ENCODE measurements around the gene SGCE. TPM values are rescaled to one million over a fixed set of nuclear protein-coding genes. Genes with fewer than 3 reads are reported as not detected.

Gene SGCE
- total RNA-seq, 1 experiment from 2014 or later: 39.8 TPM

- H3K9ac ChIP-seq (ENCODE audit: low read length): no peak overlapping the region
- DNase-seq: no peak
- H3K4me3 ChIP-seq (ENCODE audit: low read length): no peak overlapping the region
- H3K9me3 ChIP-seq (ENCODE audit: low read length): no peaks in the 10 kb centered on the region
- H3K9me2 ChIP-seq (replicated peaks; ENCODE audit: insufficient read depth, low read length): no peaks in the 10 kb centered on the region
- no peak overlapping the region for H3K27ac ChIP-seq (ENCODE audit: low read length)
- H3K36me3 ChIP-seq (ENCODE audit: insufficient read depth, low read length): no peaks in the 10 kb centered on the region
- H3K27me3 ChIP-seq (ENCODE audit: low read length): no peaks in the 10 kb centered on the region
- no peaks in the 10 kb centered on the region for H4K20me1 ChIP-seq (ENCODE audit: insufficient read depth, low read depth, low read length)
- H2AFZ ChIP-seq (ENCODE audit: low read length): no peak overlapping the region
- 0 out of 2 replicates have a peak, but pooled peaks cover 3% of the 10 kb centered on the region for H3K4me1 ChIP-seq (ENCODE audit: low read length)
- no peaks in the 10 kb centered on the region for H3K79me2 ChIP-seq (ENCODE audit: low read length)
- no peak overlapping the region for H3K4me2 ChIP-seq (ENCODE audit: low read depth, low read length, poor library complexity, severe bottlenecking)
Measured at GRCh38 chr7:94584113-94584512, 71.8 kb downstream of the SGCE start.

- no peak overlapping the region for H2AFZ ChIP-seq (ENCODE audit: low read length)
- H3K79me2 ChIP-seq (ENCODE audit: low read length): no peaks in the 10 kb centered on the region
- H3K27me3 ChIP-seq (ENCODE audit: low read length): no peaks in the 10 kb centered on the region
- no peak for DNase-seq
- no peaks in the 10 kb centered on the region for H3K9me2 ChIP-seq (replicated peaks; ENCODE audit: insufficient read depth, low read length)
- no peaks in the 10 kb centered on the region for H3K9me3 ChIP-seq (ENCODE audit: low read length)
- no peaks in the 10 kb centered on the region for H4K20me1 ChIP-seq (ENCODE audit: insufficient read depth, low read depth, low read length)
- H3K4me3 ChIP-seq (ENCODE audit: low read length): no peak overlapping the region
- H3K9ac ChIP-seq (ENCODE audit: low read length): no peak overlapping the region
- no peak overlapping the region for H3K27ac ChIP-seq (ENCODE audit: low read length)
- 0 out of 2 replicates have a peak, but pooled peaks cover 3% of the 10 kb centered on the region for H3K4me1 ChIP-seq (ENCODE audit: low read length)
- no peaks in the 10 kb centered on the region for H3K36me3 ChIP-seq (ENCODE audit: insufficient read depth, low read length)
- no peak overlapping the region for H3K4me2 ChIP-seq (ENCODE audit: low read depth, low read length, poor library complexity, severe bottlenecking)
Measured at GRCh38 chr7:94580601-94581000, 75.3 kb downstream of the SGCE start.

GRCh38 chr7:94579470-94579869 lies 76.5 kb downstream of the SGCE start:
- Histone ChIP-seq H4K20me1 (ENCODE audit: insufficient read depth, low read depth, low read length) (no peaks in the 10 kb centered on the region), H3K27me3 (ENCODE audit: low read length) (no peaks in the 10 kb centered on the region), H3K27ac (ENCODE audit: low read length) (no peak overlapping the region), H3K4me1 (ENCODE audit: low read length) (0 out of 2 replicates have a peak, but pooled peaks cover 3% of the 10 kb centered on the region), H3K4me2 (ENCODE audit: low read depth, low read length, poor library complexity, severe bottlenecking) (no peak overlapping the region), H3K36me3 (ENCODE audit: insufficient read depth, low read length) (no peaks in the 10 kb centered on the region), H3K4me3 (ENCODE audit: low read length) (no peak overlapping the region), H2AFZ (ENCODE audit: low read length) (no peak overlapping the region), H3K79me2 (ENCODE audit: low read length) (no peaks in the 10 kb centered on the region), H3K9me3 (ENCODE audit: low read length) (no peaks in the 10 kb centered on the region), H3K9ac (ENCODE audit: low read length) (no peak overlapping the region), H3K9me2 (replicated peaks; ENCODE audit: insufficient read depth, low read length) (no peaks in the 10 kb centered on the region)
- DNase-seq: no peak

GRCh38 chr7:94578614-94579013 lies 77.3 kb downstream of the SGCE start:
- H4K20me1 ChIP-seq (ENCODE audit: insufficient read depth, low read depth, low read length): no peaks in the 10 kb centered on the region
- H3K9me2 ChIP-seq (replicated peaks; ENCODE audit: insufficient read depth, low read length): no peaks in the 10 kb centered on the region
- H3K36me3 ChIP-seq (ENCODE audit: insufficient read depth, low read length): no peaks in the 10 kb centered on the region
- no peak overlapping the region for H3K27ac ChIP-seq (ENCODE audit: low read length)
- 0 out of 2 replicates have a peak, but pooled peaks cover 3% of the 10 kb centered on the region for H3K4me1 ChIP-seq (ENCODE audit: low read length)
- no peak overlapping the region for H3K9ac ChIP-seq (ENCODE audit: low read length)
- no peak overlapping the region for H3K4me3 ChIP-seq (ENCODE audit: low read length)
- H3K27me3 ChIP-seq (ENCODE audit: low read length): no peaks in the 10 kb centered on the region
- no peaks in the 10 kb centered on the region for H3K79me2 ChIP-seq (ENCODE audit: low read length)
- H3K4me2 ChIP-seq (ENCODE audit: low read depth, low read length, poor library complexity, severe bottlenecking): no peak overlapping the region
- DNase-seq: no peak
- H3K9me3 ChIP-seq (ENCODE audit: low read length): no peaks in the 10 kb centered on the region
- no peak overlapping the region for H2AFZ ChIP-seq (ENCODE audit: low read length)

GRCh38 chr7:94577357-94577756 lies 78.6 kb downstream of the SGCE start:
- Histone ChIP-seq H4K20me1 (ENCODE audit: insufficient read depth, low read depth, low read length) (no peaks in the 10 kb centered on the region), H3K9me3 (ENCODE audit: low read length) (no peaks in the 10 kb centered on the region), H3K9ac (ENCODE audit: low read length) (no peak overlapping the region), H3K27ac (ENCODE audit: low read length) (no peak overlapping the region), H2AFZ (ENCODE audit: low read length) (no peak overlapping the region), H3K4me3 (ENCODE audit: low read length) (no peak overlapping the region), H3K36me3 (ENCODE audit: insufficient read depth, low read length) (no peaks in the 10 kb centered on the region), H3K4me2 (ENCODE audit: low read depth, low read length, poor library complexity, severe bottlenecking) (no peak overlapping the region), H3K27me3 (ENCODE audit: low read length) (no peaks in the 10 kb centered on the region), H3K79me2 (ENCODE audit: low read length) (no peaks in the 10 kb centered on the region), H3K4me1 (ENCODE audit: low read length) (no peaks in the 10 kb centered on the region), H3K9me2 (replicated peaks; ENCODE audit: insufficient read depth, low read length) (no peaks in the 10 kb centered on the region)
- DNase-seq: no peak

GRCh38 chr7:94576316-94576715 lies 79.6 kb downstream of the SGCE start:
- no peaks in the 10 kb centered on the region for H4K20me1 ChIP-seq (ENCODE audit: insufficient read depth, low read depth, low read length)
- H3K9me3 ChIP-seq (ENCODE audit: low read length): no peaks in the 10 kb centered on the region
- no peak overlapping the region for H3K9ac ChIP-seq (ENCODE audit: low read length)
- no peaks in the 10 kb centered on the region for H3K9me2 ChIP-seq (replicated peaks; ENCODE audit: insufficient read depth, low read length)
- no peaks in the 10 kb centered on the region for H3K27me3 ChIP-seq (ENCODE audit: low read length)
- no peak overlapping the region for H3K4me2 ChIP-seq (ENCODE audit: low read depth, low read length, poor library complexity, severe bottlenecking)
- H3K27ac ChIP-seq (ENCODE audit: low read length): no peak overlapping the region
- H3K4me1 ChIP-seq (ENCODE audit: low read length): no peaks in the 10 kb centered on the region
- H2AFZ ChIP-seq (ENCODE audit: low read length): no peak overlapping the region
- DNase-seq: no peak
- H3K79me2 ChIP-seq (ENCODE audit: low read length): no peaks in the 10 kb centered on the region
- H3K36me3 ChIP-seq (ENCODE audit: insufficient read depth, low read length): no peaks in the 10 kb centered on the region
- no peak overlapping the region for H3K4me3 ChIP-seq (ENCODE audit: low read length)

GRCh38 chr7:94575646-94576045 lies 80.3 kb downstream of the SGCE start:
- Histone ChIP-seq H3K27me3 (ENCODE audit: low read length) (no peaks in the 10 kb centered on the region), H4K20me1 (ENCODE audit: insufficient read depth, low read depth, low read length) (no peaks in the 10 kb centered on the region), H3K4me2 (ENCODE audit: low read depth, low read length, poor library complexity, severe bottlenecking) (no peak overlapping the region), H3K9me2 (replicated peaks; ENCODE audit: insufficient read depth, low read length) (no peaks in the 10 kb centered on the region), H3K9me3 (ENCODE audit: low read length) (no peaks in the 10 kb centered on the region), H3K4me3 (ENCODE audit: low read length) (no peak overlapping the region), H3K27ac (ENCODE audit: low read length) (no peak overlapping the region), H2AFZ (ENCODE audit: low read length) (no peak overlapping the region), H3K9ac (ENCODE audit: low read length) (no peak overlapping the region), H3K79me2 (ENCODE audit: low read length) (no peaks in the 10 kb centered on the region), H3K4me1 (ENCODE audit: low read length) (no peaks in the 10 kb centered on the region), H3K36me3 (ENCODE audit: insufficient read depth, low read length) (no peaks in the 10 kb centered on the region)
- no peak for DNase-seq

- Histone ChIP-seq H3K36me3 (ENCODE audit: insufficient read depth, low read length) (no peaks in the 10 kb centered on the region), H3K27me3 (ENCODE audit: low read length) (no peaks in the 10 kb centered on the region), H3K79me2 (ENCODE audit: low read length) (no peaks in the 10 kb centered on the region), H4K20me1 (ENCODE audit: insufficient read depth, low read depth, low read length) (no peaks in the 10 kb centered on the region), H3K4me3 (ENCODE audit: low read length) (no peak overlapping the region), H3K9me3 (ENCODE audit: low read length) (no peaks in the 10 kb centered on the region), H2AFZ (ENCODE audit: low read length) (no peak overlapping the region), H3K9me2 (replicated peaks; ENCODE audit: insufficient read depth, low read length) (no peaks in the 10 kb centered on the region), H3K27ac (ENCODE audit: low read length) (no peak overlapping the region), H3K9ac (ENCODE audit: low read length) (no peak overlapping the region), H3K4me1 (ENCODE audit: low read length) (no peaks in the 10 kb centered on the region), H3K4me2 (ENCODE audit: low read depth, low read length, poor library complexity, severe bottlenecking) (no peak overlapping the region)
- no peak for DNase-seq
Measured at GRCh38 chr7:94571816-94572215, 84.1 kb downstream of the SGCE start.

GRCh38 chr7:94567396-94567795 lies 88.5 kb downstream of the SGCE start:
- H3K27ac ChIP-seq (ENCODE audit: low read length): no peak overlapping the region
- H4K20me1 ChIP-seq (ENCODE audit: insufficient read depth, low read depth, low read length): no peaks in the 10 kb centered on the region
- no peak overlapping the region for H3K4me2 ChIP-seq (ENCODE audit: low read depth, low read length, poor library complexity, severe bottlenecking)
- no peaks in the 10 kb centered on the region for H3K27me3 ChIP-seq (ENCODE audit: low read length)
- no peak for DNase-seq
- H3K79me2 ChIP-seq (ENCODE audit: low read length): no peaks in the 10 kb centered on the region
- no peak overlapping the region for H3K4me3 ChIP-seq (ENCODE audit: low read length)
- H3K36me3 ChIP-seq (ENCODE audit: insufficient read depth, low read length): no peaks in the 10 kb centered on the region
- no peaks in the 10 kb centered on the region for H3K9me2 ChIP-seq (replicated peaks; ENCODE audit: insufficient read depth, low read length)
- H3K9ac ChIP-seq (ENCODE audit: low read length): no peak overlapping the region
- no peak overlapping the region for H2AFZ ChIP-seq (ENCODE audit: low read length)
- H3K4me1 ChIP-seq (ENCODE audit: low read length): no peaks in the 10 kb centered on the region
- H3K9me3 ChIP-seq (ENCODE audit: low read length): no peaks in the 10 kb centered on the region

All from Karpas-422 (cell line).